AG04449 (cell line): ENCODE results near the gene TMEM163.

Experiments
- CTCF ChIA-PET: fragments of 350-600 bp; formaldehyde crosslinking; extraction: SDS; loops from one replicate; lab custom pipeline; 2021; ENCODE audit warnings: antibody characterized with exemption; lab: Yijun Ruan, JAX
- POLR2A ChIA-PET: fragments of 400-600, 350-600 bp; formaldehyde crosslinking; extraction: SDS; loops from one replicate; lab custom pipeline; 2020; ENCODE audit warnings: antibody characterized with exemption, inconsistent platforms; lab: Yijun Ruan, JAX
- DNase-seq: peaks from one replicate; pipeline ENCODE4 v3.0.0-alpha.2; 2010; ENCODE audit warnings: low read depth, low spot score
- H3K4me3 ChIP-seq: 2 replicates; pipeline ENCODE4 v1.5.1; 2011; ENCODE audit warnings: low read depth, mild to moderate bottlenecking, control low read depth, low read length
- TF ChIP-seq, protein P1 (sequence below): IDR thresholded peaks from one replicate; pipeline ENCODE4 v1.5.1; 2011; ENCODE audit warnings: mild to moderate bottlenecking, moderate library complexity, low read length, control low read depth, inconsistent platforms; ENCODE audit not compliant: insufficient read depth; ENCODE audit errors: missing control alignments

TMEM163 gene

DNA sequence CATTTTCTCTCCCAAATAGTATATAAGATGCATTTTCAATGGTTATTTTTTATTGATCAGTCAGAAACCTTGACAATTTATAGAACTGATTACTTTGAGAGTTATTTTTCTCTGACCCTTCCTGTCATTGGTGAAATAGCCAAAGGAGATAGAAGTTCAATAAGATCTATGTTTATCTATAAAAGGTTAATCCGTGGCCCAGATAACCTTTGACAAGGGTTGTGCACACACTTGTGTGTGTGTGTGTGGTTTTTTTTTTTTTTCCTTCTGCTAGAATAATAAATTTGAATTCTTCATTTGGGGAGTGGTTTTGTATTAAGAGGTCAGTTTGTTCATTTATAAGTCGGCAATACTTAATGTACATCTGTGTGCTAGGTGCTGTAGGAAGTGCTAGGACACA lies 304.9 kb downstream of the TMEM163 start:
- ChIA-PET POLR2A (no interaction called here), CTCF (interaction anchor here (3.5 to 7.0 kb wide), 6 partner anchors 10 to 528 kb away, joined by 23 to 147 read pairs (median 56); no protein-coding TSS in a partner anchor)
- TF ChIP-seq, protein P1, sequence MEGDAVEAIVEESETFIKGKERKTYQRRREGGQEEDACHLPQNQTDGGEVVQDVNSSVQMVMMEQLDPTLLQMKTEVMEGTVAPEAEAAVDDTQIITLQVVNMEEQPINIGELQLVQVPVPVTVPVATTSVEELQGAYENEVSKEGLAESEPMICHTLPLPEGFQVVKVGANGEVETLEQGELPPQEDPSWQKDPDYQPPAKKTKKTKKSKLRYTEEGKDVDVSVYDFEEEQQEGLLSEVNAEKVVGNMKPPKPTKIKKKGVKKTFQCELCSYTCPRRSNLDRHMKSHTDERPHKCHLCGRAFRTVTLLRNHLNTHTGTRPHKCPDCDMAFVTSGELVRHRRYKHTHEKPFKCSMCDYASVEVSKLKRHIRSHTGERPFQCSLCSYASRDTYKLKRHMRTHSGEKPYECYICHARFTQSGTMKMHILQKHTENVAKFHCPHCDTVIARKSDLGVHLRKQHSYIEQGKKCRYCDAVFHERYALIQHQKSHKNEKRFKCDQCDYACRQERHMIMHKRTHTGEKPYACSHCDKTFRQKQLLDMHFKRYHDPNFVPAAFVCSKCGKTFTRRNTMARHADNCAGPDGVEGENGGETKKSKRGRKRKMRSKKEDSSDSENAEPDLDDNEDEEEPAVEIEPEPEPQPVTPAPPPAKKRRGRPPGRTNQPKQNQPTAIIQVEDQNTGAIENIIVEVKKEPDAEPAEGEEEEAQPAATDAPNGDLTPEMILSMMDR = no peak
- no peak overlapping the region for H3K4me3 ChIP-seq
- DNase-seq = no peak

DNA sequence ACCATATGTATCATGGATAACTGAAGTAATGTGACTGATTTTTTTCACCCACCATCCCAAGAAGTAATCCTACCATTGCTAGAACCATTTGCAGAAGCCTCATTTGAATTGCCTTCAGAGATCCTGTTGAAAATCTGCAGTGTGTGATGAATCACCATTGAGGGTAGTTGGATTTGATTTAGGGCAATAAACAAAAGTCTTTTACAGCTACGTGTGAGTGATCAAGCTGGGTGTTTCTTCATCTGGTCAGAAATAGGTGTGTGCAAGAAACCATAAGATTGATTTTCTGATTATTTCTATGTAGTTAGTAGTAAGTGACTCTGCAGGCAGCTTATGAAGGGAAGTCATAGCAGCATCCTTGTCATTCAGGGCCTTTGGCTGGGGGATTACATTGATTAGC lies 305.4 kb downstream of the TMEM163 start:
- DNase-seq = no peak
- TF ChIP-seq, protein P1 = no peak
- CTCF ChIA-PET = interaction anchor here (0.7 to 7.0 kb wide), 12 partner anchors 11 to 528 kb away, joined by 3 to 147 read pairs (median 26); no protein-coding TSS in a partner anchor
- POLR2A ChIA-PET = no interaction called here
- no peak overlapping the region for H3K4me3 ChIP-seq

DNA sequence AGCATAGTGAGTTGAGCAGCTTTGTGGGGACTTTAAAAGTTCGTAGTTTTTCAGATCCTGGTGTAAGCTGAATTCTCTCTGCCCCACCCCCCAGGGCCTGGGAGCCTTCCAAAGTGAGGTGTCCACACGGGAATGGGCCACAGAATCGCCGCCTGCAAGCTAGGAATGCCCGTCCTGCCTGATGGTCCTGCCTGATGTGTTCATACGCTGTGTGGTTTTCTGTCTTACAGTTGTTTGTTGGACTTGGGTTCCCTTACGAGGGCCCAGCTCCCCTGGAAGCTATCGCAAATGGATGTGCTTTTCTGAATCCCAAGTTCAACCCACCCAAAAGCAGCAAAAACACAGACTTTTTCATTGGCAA lies 306.2 kb downstream of the TMEM163 start:
- CTCF ChIA-PET = interaction anchor here (0.7 to 7.0 kb wide), 24 partner anchors 8 to 532 kb away, joined by 3 to 147 read pairs (median 10); partner anchors contain the start of gene MGAT5
- POLR2A ChIA-PET = interaction anchor here (1.0 kb wide), 1 partner anchor 526 kb away, joined by 3 read pairs; no protein-coding TSS in a partner anchor
- DNase-seq = no peak
- TF ChIP-seq, protein P1 = no peak
- no peak overlapping the region for H3K4me3 ChIP-seq

DNA sequence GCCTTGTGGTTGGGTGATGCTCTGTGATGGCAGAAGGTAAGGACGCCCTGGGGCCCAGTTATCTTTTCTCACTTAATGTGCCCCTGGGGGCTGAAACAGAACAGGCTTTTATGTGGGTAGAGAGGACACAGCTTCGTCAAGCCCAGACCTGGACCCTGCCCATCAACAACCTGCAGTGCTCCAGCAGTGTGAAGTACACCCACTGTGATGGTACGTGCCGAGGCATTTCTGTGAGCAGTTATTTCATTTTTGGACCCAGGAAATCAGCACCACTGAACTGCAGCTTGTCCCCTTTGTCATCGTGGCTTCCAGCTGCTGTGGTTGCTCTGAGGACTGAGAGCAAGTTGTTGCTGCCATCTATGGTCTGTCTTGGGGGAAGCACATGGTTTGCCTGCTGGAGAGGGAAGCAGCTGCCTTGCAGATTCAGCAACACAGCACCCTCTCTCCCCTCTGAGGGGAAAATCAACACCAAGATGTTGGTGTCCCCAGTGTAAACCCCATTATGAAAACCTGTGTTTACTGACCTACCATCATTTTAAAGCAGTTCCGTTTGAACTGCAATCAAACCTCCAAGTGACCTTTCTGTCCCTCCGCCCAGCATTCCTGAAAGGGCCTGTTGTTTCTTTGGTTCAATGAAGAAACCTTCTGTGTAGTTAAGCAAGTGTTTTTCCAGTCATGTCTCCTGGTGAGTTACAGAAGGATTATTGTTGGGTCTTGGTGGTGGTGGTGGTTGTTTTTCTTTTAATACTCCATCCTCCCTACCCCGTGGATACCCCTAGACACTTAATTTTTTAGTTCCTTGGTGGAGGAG lies 306.8 kb downstream of the TMEM163 start:
- TF ChIP-seq, protein P1 = peak; percentile 86
- CTCF ChIA-PET = interaction anchor here (0.8 to 7.0 kb wide), 35 partner anchors 8 to 531 kb away, joined by 3 to 147 read pairs (median 5); partner anchors contain the start of gene MGAT5
- DNase-seq = no peak
- H3K4me3 ChIP-seq = no peak overlapping the region
- POLR2A ChIA-PET = interaction anchor here (0.9 to 1.0 kb wide), 2 partner anchors 294 to 525 kb away, joined by 3 to 4 read pairs; no protein-coding TSS in a partner anchor

DNA sequence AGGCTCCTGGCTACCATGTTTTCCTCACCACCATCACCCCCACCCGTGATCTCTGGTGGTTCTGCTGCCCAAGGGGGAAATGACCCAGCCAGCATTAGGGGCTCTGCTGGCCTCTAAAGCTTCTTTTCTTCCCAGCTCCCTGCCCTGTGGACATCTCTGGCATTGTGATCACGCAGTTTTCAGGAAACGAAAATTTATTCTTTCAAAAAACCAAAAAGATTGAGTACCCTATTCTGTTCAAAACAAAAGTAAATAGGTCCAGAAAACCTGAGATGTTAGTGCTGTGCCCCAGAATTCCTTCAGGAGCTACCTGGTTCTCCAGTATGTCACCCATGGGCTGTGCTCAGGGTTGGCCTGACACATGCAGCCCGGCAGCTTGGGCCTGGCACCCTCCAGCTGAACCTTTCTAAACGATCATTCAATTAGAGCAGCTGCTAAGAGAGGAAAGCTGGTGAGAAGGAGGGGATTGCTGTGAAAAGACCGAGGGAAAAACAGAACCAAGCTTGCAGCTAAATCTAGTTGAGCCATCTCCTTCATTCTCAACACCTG lies 307.4 kb downstream of the TMEM163 start:
- TF ChIP-seq, protein P1 = no peak
- H3K4me3 ChIP-seq = no peak overlapping the region
- ChIA-PET CTCF (interaction anchor here (0.8 to 7.0 kb wide), 32 partner anchors 9 to 526 kb away, joined by 3 to 147 read pairs (median 6); partner anchors contain the start of gene MGAT5), POLR2A (interaction anchor here (0.9 to 1.0 kb wide), 4 partner anchors 9 to 525 kb away, joined by 3 to 4 read pairs (median 4); no protein-coding TSS in a partner anchor)
- no peak for DNase-seq

DNA sequence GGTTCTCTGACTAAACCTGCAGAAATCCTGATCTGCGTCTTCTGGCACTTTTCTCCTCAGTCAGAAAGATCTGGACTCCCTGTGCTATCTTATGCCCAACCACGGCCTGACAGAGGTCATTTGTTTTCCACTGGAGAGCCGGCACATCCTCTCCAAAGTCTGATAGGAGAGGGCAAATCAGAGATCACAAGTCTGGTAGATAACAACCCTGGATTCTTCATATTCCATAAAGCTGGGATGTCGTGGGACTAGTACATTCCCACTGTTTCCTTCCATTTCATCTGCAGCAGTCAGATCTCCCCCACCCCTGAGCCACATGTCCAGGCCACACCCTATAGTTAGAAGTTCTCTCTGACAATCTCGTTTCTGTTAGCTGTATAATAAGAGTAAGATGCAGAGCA lies 308.0 kb downstream of the TMEM163 start:
- H3K4me3 ChIP-seq = no peak overlapping the region
- ChIA-PET CTCF (interaction anchor here (0.9 to 7.0 kb wide), 26 partner anchors 9 to 525 kb away, joined by 3 to 147 read pairs (median 10); partner anchors contain the start of gene MGAT5), POLR2A (interaction anchor here (1.0 kb wide), 2 partner anchors 9 to 290 kb away, joined by 3 to 4 read pairs; no protein-coding TSS in a partner anchor)
- TF ChIP-seq, protein P1 = no peak
- DNase-seq = no peak
